Thyroid gland (tissue), 4 donors: ENCODE results near the gene KCNIP3.

Experiments
- POLR2A ChIP-seq, 2 donors: fragments of 450-650 bp; IDR thresholded peaks; one replicate each; pipeline ENCODE4 v1.6.1; 2017; ENCODE audit warnings: antibody characterized with exemption in 2 of 2, mild to moderate bottlenecking in 2 of 2, moderate library complexity in 1 of 2
- TF ChIP-seq, protein P1 (sequence below), 6 experiments: fragments of 200-600 bp in 3 of 6; fragments of 450-650 bp in 3 of 6; sonication (generic) in 3 of 6; IDR thresholded peaks; one replicate each; pipeline ENCODE4 v1.5.1; 2016 to 2019; ENCODE audit warnings: antibody characterized with exemption in 6 of 6, mild to moderate bottlenecking in 2 of 6, inconsistent platforms in 1 of 6, moderate library complexity in 1 of 6

DNA sequence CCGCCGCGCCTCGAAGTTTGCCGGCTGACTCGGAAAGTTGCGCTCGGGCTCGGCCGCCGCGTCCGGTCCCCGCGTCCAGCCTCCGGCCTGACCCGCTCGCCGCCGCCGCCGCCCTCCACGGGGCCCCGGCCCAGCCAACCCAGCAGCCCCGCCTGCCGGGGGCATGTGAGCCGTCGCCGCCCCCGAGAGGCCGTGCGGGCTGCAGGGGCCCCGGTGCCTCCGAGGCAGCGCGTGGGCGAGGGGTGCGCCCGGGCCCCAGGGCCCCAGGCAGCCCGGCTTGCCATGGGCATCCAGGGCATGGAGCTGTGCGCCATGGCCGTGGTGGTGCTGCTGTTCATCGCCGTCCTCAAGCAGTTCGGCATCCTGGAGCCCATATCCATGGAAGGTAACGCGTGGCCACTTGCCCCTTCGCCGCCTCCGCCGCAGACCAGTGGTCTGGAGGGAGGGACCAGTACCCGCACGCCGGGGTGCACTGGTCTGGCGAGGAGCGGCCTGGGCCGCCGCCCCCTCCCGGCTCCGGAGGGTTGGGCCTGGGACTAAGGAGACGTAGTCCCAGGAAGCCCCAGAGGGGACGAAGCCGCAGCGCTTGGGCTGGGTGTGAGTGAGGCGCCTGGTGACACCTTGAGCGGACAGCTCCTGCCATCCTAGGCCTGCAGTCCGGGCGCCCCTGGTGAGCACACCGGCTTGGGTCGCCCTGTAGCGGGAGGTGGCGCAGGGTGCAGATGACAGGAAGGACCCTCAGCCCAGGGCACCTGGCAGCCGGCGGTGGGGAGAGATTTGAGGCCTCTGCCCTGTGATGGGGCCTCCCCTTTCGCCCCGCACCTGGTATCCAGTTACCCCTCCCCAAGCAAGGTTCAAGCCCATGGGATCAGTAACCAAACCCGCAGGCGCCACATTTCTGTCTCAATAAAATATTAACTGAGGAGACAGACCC is 49.9 kb downstream of the KCNIP3 start:
- no peak for TF ChIP-seq POLR2A (IDR thresholded peaks at IDR 0.05)
- TF ChIP-seq, protein P1, sequence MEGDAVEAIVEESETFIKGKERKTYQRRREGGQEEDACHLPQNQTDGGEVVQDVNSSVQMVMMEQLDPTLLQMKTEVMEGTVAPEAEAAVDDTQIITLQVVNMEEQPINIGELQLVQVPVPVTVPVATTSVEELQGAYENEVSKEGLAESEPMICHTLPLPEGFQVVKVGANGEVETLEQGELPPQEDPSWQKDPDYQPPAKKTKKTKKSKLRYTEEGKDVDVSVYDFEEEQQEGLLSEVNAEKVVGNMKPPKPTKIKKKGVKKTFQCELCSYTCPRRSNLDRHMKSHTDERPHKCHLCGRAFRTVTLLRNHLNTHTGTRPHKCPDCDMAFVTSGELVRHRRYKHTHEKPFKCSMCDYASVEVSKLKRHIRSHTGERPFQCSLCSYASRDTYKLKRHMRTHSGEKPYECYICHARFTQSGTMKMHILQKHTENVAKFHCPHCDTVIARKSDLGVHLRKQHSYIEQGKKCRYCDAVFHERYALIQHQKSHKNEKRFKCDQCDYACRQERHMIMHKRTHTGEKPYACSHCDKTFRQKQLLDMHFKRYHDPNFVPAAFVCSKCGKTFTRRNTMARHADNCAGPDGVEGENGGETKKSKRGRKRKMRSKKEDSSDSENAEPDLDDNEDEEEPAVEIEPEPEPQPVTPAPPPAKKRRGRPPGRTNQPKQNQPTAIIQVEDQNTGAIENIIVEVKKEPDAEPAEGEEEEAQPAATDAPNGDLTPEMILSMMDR (IDR thresholded peaks at IDR 0.05), result peak in 2 of 6 experiments; percentile 10 to 11
